ENCODE results near the gene SLC30A5. TPM values are rescaled to one million over a fixed set of nuclear protein-coding genes. Genes with fewer than 3 reads are reported as not detected.

SLC30A5 gene

DNA sequence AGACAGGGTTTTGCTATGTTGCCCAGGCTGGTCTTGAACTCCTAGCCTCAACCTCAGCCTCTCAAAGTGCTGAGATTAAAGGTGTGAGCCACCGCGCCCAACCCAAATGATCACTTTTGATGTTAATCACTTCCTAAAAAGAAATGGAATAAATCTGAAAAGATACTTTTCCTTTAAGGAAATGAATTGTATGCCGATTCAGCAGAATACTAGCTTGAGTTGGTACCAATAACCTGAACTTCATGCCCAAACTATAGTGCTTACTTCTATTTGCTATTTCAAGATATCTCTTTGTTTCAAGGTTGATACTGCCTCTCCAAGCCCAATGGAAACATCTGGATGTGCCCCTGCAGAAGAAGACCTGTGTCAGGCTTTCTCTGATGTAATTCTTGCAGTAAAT, 77.2 kb downstream of the SLC30A5 start:
- peaks cover 15% of the 10 kb centered on the region for H3K4me1 ChIP-seq (ENCODE audit: control insufficient read depth, insufficient read depth, low read length)
- H3K4me2 ChIP-seq (ENCODE audit: low read length) = no peak overlapping the region
- H3K27me3 ChIP-seq (ENCODE audit: control insufficient read depth, insufficient read depth, low read length) = no peaks in the 10 kb centered on the region
- no peaks in the 10 kb centered on the region for H3K9me3 ChIP-seq (replicated peaks; ENCODE audit: low read length)
- H3K9ac ChIP-seq (ENCODE audit: low read depth, low read length) = no peak overlapping the region
- H3K4me3 ChIP-seq (ENCODE audit: low read length) = no peak overlapping the region
- peaks cover 16% of the 10 kb centered on the region for H3K36me3 ChIP-seq (ENCODE audit: insufficient read depth, low read length)

Small RNA genes within 50 kb of the gene (small RNA-seq; reads per million reads assigned to genes)
- gene SNORA50D = not detected
- not detected for gene SUMO2P4
